Heart left ventricle (tissue), 13 donors: ENCODE measurements around the gene PTPN6.

Source experiments
- POLR2A ChIP-seq, 2 donors: fragments of 450-650 bp; IDR thresholded peaks; one replicate each; pipeline ENCODE4 v1.6.1; 2017; ENCODE audit warnings: antibody characterized with exemption in 2 of 2, mild to moderate bottlenecking in 2 of 2, moderate library complexity in 2 of 2
- TF ChIP-seq, protein P1 (sequence below), 12 donors: fragments of 200-600 bp; sonication (generic) in 4 of 12; IDR thresholded peaks; one replicate each; pipeline versions ENCODE4 v1.5.0 to v1.8.0; 2018 to 2022; ENCODE audit warnings: antibody characterized with exemption in 12 of 12, mild to moderate bottlenecking in 5 of 12
- donor health status: ischemic (EF 13 %, LVEDD 7.1; RV severe dilation, severe dysfunction).
- donor health status: DM: no; HTN: yes; CAD: no.
- donor health status: DM: no; HTN: no; CAD: no.
- donor health status: ischemic (EF 25% LVEDD 6.9; RV normal size, moderate dysfunction).
- donor health status: ischemic (EF 25% LVEDD 5.7; RV mildly dilated, moderate dysfunction).
- donor health status: ischemic (EF 35%, LVEDD 5.7; RV mildly dilated, moderate dysfunction).
- donor health status: nonischemic (EF 11% LVEDD 7.7; RV severe dilation, severe dysfunction).
- donor health status: DM: yes; HTN: yes; CAD: no.
- donor health status: PGD.
- donor health status: ischemic (EF 29% LVEDD 5.4; RV normal size, mild dysfunction).
- donor health status: nonischemic (EF 23%, LVEDD 6.1; RV moderate dilation, normal function).

DNA sequence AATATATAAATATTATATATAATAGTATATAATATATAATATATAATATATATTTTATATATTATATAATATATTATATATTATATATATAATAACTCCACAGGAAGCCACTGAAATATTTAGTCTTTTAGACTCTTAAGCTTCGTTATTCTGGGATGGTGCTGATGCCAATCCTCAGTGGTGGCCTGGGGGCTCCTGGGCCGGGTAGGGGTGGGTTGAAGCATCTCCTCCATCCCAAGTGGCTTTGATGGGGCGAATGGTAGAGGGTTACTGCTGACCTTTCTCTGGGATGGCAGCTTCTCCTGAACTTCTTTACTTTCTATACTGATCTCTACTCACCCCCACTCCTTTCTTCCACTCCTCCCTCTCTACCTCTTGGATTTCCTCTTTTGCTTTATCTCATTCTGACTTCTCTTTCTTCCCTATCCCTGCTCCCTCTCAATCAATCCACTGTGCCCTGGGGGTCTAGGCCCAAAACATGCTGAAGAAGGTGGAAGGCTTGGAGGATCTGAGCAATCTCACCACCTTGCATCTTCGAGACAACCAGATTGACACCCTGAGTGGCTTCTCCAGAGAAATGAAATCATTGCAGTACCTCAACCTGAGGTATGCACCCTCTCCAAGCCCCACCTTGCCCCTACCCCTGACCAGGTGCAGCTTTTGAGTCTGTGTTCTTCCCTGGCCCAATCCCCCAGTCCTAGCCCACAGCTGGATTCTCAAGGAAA, 41.6 kb upstream of the PTPN6 start:
- TF ChIP-seq, protein P1, sequence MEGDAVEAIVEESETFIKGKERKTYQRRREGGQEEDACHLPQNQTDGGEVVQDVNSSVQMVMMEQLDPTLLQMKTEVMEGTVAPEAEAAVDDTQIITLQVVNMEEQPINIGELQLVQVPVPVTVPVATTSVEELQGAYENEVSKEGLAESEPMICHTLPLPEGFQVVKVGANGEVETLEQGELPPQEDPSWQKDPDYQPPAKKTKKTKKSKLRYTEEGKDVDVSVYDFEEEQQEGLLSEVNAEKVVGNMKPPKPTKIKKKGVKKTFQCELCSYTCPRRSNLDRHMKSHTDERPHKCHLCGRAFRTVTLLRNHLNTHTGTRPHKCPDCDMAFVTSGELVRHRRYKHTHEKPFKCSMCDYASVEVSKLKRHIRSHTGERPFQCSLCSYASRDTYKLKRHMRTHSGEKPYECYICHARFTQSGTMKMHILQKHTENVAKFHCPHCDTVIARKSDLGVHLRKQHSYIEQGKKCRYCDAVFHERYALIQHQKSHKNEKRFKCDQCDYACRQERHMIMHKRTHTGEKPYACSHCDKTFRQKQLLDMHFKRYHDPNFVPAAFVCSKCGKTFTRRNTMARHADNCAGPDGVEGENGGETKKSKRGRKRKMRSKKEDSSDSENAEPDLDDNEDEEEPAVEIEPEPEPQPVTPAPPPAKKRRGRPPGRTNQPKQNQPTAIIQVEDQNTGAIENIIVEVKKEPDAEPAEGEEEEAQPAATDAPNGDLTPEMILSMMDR (IDR thresholded peaks at IDR 0.05): no peak
- TF ChIP-seq POLR2A (IDR thresholded peaks at IDR 0.05): no peak
